Duodenal mucosa (tissue), 2 donors: ENCODE measurements around the gene OR12D1.

ENCODE experiments used
- H3K27ac ChIP-seq: one replicate; pipeline ENCODE4 v1.7.0; 2013; ENCODE audit warnings: low read depth, low read length
- H3K27me3 ChIP-seq, 2 donors: one replicate each; pipeline ENCODE4 v1.7.0; 2013; ENCODE audit warnings: low read length in 2 of 2, control low read depth in 1 of 2; ENCODE audit not compliant: insufficient read depth in 2 of 2, control insufficient read depth in 1 of 2
- H3K36me3 ChIP-seq, 2 donors: one replicate each; pipeline ENCODE4 v1.7.0; 2013; ENCODE audit warnings: low read length in 2 of 2, control low read depth in 1 of 2; ENCODE audit not compliant: insufficient read depth in 2 of 2, control insufficient read depth in 1 of 2
- H3K4me1 ChIP-seq, 2 donors: one replicate each; pipeline ENCODE4 v1.7.0; 2013; ENCODE audit warnings: low read length in 2 of 2, control low read depth in 1 of 2; ENCODE audit not compliant: insufficient read depth in 2 of 2, control insufficient read depth in 1 of 2
- H3K4me3 ChIP-seq, 2 donors: one replicate each; pipeline ENCODE4 v1.7.0; 2013; ENCODE audit warnings: low read length in 2 of 2, low read depth in 1 of 2
- H3K9ac ChIP-seq, 2 donors: one replicate each; pipeline ENCODE4 v1.7.0; 2013; ENCODE audit warnings: low read length in 2 of 2, low read depth in 1 of 2
- H3K9me3 ChIP-seq, 2 donors: one replicate each; pipeline ENCODE4 v1.7.0; 2013; ENCODE audit warnings: low read length in 2 of 2, control low read depth in 1 of 2; ENCODE audit not compliant: control insufficient read depth in 1 of 2

The OR12D1 gene

DNA sequence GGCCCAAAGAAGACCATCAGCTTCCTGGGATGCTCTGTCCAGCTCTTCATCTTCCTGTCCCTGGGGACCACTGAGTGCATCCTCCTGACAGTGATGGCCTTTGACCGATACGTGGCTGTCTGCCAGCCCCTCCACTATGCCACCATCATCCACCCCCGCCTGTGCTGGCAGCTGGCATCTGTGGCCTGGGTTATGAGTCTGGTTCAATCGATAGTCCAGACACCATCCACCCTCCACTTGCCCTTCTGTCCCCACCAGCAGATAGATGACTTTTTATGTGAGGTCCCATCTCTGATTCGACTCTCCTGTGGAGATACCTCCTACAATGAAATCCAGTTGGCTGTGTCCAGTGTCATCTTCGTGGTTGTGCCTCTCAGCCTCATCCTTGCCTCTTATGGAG, 47.3 kb downstream of the OR12D1 start:
- H3K27ac ChIP-seq = no peak overlapping the region
- H3K9ac ChIP-seq = no peak overlapping the region
- no peak overlapping the region for H3K4me3 ChIP-seq
- no peaks in the 10 kb centered on the region for H3K9me3 ChIP-seq
- no peaks in the 10 kb centered on the region for H3K36me3 ChIP-seq
- no peaks in the 10 kb centered on the region for H3K27me3 ChIP-seq
- H3K4me1 ChIP-seq = no peaks in the 10 kb centered on the region

DNA sequence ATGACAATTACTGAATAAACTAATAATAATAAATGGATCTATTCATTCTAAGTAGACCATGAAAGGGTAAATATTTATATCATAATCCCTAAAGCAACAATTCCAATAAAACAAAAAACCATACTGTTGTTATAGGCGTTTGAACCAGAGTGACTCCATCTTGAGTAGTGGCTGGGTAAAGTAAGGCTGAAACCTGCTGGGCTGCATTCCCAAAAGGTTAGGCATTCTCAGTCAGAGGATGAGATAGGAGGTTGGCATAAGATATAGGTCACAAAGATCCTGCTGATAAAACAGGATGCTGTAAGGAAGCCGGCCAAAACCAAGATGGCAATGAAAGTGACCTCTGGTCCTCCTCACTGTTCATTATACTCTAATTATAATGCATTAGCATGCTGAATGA, 50.6 kb downstream of the OR12D1 start:
- Histone ChIP-seq H3K27me3 (no peaks in the 10 kb centered on the region), H3K4me1 (no peaks in the 10 kb centered on the region), H3K4me3 (no peak overlapping the region), H3K9ac (no peak overlapping the region), H3K27ac (no peak overlapping the region), H3K36me3 (no peaks in the 10 kb centered on the region), H3K9me3 (no peaks in the 10 kb centered on the region)

DNA sequence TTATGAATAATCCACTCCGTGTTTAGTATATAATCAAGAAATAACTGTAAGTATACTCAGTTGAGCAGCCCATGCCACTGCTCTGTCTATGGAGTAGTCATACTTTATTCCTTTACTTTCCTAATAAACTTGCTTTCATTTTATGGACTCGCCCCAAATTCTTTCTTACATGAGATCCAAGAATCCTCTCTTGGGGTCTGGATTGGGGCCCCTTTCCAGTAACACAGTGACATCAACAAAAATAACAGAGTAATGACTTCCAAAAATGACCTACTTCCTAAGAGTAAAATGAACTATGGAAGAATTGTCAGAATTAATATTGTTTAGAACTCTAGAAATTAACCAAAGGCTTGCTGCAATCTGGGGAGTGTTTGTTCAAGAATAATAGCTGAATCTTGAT, 51.1 kb downstream of the OR12D1 start:
- H3K9ac ChIP-seq = no peak overlapping the region
- no peaks in the 10 kb centered on the region for H3K27me3 ChIP-seq
- H3K9me3 ChIP-seq = no peaks in the 10 kb centered on the region
- no peaks in the 10 kb centered on the region for H3K4me1 ChIP-seq
- no peaks in the 10 kb centered on the region for H3K36me3 ChIP-seq
- H3K4me3 ChIP-seq = no peak overlapping the region
- H3K27ac ChIP-seq = no peak overlapping the region

DNA sequence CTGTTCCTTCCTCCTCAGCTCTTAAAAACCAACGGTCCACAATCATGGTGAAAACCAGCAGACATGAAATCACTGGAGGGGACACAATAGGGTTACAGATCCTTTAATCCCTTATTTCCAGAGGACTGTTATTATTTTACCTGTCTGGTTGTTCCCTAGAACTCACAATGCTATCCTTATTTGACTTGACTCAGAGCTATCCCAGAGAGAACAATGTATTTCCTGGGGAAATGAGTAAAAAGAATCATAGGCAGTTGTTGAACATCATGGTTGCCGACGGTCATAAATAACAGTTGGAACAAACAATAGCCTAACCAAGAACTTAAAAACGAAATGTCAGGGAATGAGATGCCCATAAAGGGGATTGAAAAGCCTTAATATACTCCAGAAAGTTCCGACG, 51.5 kb downstream of the OR12D1 start:
- Histone ChIP-seq H3K9ac (no peak overlapping the region), H3K9me3 (no peaks in the 10 kb centered on the region), H3K27ac (no peak overlapping the region), H3K4me3 (no peak overlapping the region), H3K4me1 (no peaks in the 10 kb centered on the region), H3K27me3 (no peaks in the 10 kb centered on the region), H3K36me3 (no peaks in the 10 kb centered on the region)
